ENCODE results near the gene GRB7.

GRCh38 chr17:39740357-39741111 is 2.8 kb downstream of the GRB7 start:
- no peak for TF ChIP-seq POLR2A (IDR thresholded peaks at IDR 0.05; ENCODE audit: low read depth, low read length)
- no peak for TF ChIP-seq POLR2AphosphoS5 (IDR thresholded peaks at IDR 0.05; ENCODE audit: low read depth, low read length)
